NCI-H524 (cell line): ENCODE measurements around the gene PRKCB.

Experiments
- DNase-seq, 2 experiments: peaks; one replicate each; lab custom pipeline; 2025; lab: John Stamatoyannopoulos, UW

PRKCB gene

GRCh38 chr16:23866621-23867020 is 30.8 kb downstream of the PRKCB start:
- DNase-seq, result no peak

- DNase-seq, result no peak
These were observed 31.8 kb downstream of the PRKCB start for GRCh38 chr16:23867566-23867965.

DNA sequence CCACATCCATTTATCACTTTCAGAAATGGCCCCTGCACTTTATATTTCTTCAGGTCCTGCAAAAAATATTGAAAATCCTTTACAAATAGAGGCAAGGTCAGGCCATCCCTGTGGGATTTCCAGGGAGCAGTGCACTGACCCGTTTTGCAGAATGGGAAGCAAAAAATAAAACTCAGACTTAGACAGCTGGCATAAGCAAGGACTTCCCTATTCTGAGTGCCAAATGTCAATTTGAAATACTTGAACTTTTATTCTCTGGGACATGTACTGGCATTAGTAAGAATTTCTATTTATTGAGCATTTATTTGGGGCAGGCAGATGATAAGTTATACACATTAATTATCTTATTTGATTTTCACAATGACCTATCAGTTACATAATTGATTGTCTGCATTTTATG is 32.4 kb downstream of the PRKCB start:
- no peak for DNase-seq

- no peak for DNase-seq
These were observed 33.3 kb downstream of the PRKCB start for GRCh38 chr16:23869052-23869451.

GRCh38 chr16:23871924-23872323 is 36.1 kb downstream of the PRKCB start:
- DNase-seq, result no peak

GRCh38 chr16:23874613-23875294 is 39.0 kb downstream of the PRKCB start:
- no peak for DNase-seq

DNA sequence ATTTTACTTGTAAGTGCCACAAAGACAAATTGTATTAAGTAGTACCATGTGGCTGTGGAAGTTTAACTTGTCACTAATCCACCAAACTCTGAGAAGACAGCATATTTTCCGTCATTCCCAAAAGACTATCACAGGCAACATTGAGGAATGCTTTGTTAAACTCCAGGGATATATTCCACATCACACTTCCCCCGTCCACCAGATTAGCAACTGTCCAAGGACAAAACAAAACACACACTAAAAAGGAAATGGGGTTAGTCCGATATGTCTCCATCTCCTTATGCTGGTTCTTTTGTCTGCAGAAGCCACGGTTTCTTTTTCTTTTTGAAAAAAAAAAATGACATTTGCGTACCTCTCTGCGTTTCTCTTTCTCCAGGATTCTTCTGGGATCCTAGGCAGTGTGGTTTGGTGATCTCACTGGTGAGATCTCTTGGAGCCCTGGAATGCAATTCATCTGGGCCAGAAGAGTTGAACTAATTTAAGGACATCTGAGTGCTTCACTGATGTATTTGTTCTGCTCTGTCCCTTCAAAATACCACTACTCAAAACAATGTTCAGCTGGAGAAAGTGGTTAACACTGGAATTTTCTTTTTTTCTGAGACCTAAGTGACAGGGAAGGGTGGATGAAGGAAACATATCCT is 40.6 kb downstream of the PRKCB start:
- DNase-seq, result no peak

DNA sequence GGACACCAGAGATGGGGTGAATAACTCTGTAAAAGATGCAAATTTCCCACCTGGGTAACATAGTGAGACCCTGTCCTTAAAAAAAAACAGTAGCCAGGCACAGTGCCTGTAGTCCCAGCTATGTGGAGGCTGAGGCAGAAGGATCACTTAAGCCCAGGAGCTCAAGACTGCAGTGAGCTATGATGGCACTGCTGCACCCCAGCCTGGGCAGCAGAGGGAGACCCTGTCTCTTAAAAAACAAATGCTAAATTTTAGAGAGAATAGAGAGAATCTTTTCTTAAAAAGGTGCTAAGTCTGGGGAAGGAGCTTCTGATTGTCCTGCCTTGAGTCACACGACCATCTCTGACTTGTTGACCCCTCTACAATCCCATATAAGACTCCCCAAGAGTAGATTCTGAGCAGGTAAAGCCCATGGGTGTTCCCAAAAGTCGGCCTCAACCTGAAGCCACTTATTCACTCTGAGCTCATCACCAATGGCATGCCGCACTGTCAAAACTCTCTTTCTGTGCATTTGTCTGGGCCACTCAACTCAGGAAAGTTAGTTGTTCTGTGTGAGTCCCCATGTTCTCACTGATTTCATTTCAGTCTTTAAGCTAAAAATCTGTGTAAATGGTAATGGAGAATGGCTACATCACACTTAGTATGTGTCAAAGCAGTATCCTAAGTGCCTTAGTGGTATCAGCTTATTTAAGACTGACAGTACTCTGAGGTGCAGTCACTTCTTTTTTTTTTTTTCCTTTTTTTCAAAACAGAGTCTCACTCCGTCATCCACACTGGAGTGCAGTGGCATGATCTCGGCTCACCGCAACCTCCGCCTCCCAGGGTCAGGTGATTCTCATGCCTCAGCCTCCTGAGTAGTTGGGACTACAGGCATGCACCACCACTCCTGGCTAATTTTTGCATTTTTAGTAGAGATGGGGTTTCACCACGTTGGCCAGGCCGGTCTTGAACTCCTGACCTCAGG is 41.6 kb downstream of the PRKCB start:
- DNase-seq, result no peak

GRCh38 chr16:23879735-23880373 is 44.1 kb downstream of the PRKCB start:
- no peak for DNase-seq

DNA sequence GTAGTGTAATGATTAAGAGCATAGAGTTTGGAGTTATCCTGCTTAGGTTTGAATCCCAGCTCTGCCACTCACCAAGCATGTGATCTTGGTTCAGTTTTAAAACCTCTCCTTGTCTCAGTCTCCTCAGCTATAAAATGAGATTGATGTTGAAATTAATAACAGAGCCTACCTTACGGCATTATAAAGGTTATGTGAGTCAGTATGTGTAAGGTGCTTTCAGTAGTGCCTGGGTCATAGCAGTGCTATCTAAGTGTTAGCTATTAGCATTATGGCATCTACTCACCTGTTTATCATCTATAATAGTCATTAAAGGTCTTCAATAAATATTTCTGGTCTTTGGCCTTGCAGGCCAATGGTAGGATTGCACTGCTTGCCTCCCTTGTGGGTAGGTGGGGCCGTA is 53.4 kb downstream of the PRKCB start:
- no peak for DNase-seq

GRCh38 chr16:23893986-23894385 is 58.2 kb downstream of the PRKCB start:
- no peak for DNase-seq

DNA sequence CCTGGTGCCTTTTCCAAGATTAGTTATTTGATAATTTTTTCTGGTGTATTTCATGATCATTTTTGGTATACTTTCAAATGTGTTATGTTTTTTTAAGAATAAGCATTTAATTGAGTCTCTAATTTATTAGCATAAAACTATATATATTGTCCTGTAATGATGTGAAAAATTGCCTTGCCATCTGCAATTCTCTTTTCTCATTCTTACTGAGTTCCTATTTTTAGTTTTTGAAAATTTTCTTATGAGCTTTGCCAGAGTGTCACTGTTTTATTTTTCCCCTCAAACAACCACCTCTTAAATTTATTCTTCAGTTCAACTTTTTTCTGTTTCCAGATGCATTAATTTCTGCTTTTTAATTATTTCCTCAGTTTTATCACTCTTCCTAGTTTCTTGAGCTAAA is 59.3 kb downstream of the PRKCB start:
- DNase-seq, result no peak

- no peak for DNase-seq
These were observed 61.3 kb downstream of the PRKCB start for GRCh38 chr16:23896832-23897821.

GRCh38 chr16:23898682-23899430 is 63.1 kb downstream of the PRKCB start:
- no peak for DNase-seq

GRCh38 chr16:23899869-23900268 is 64.1 kb downstream of the PRKCB start:
- DNase-seq, result no peak

- DNase-seq, result no peak
These were observed 64.8 kb downstream of the PRKCB start for GRCh38 chr16:23900480-23901177.

DNA sequence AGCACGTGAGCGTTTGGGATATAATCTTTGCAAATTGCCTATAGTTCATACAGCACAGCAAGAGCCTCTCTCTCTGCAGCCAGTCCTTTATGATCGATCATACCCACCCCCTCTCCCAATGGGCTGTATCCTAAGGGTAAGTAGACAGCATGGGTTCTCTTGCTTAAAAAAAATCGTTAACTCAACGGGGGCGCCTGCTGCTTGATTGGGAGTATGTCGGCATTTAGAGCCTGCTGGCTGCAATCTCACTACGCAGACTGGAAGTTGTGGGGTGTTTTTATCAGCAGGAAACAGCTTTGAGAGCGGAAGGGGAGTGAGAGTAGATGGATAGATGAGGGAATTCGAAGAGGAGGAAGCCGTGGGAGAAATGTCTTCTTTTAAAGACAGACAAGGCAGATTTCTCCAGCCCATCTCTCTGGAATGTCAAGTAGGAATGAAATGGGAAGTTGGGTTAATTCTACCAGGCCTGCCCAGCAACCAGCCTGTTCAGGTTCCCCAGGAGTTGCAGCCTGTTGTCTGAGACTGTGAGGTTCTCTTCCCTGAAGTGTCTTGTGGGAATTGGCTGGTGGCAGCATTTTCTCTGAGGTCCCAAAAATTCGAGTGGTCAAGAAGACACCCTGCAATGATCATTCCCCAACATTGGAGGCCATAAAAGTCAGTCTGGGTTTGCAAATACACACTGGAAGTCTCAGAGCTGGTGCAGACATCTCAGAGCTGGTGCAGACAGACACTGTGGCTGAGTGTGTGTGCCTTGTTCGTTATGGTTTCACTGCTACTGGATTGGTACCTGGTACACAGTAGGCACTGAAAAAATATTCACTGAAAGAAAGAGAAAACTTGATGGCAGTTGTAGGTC is 65.6 kb downstream of the PRKCB start:
- DNase-seq, result no peak

- no peak for DNase-seq
These were observed 66.4 kb downstream of the PRKCB start for GRCh38 chr16:23902034-23902747.
